AG04450 (cell line): ENCODE measurements around the gene CACNG8. TPM values are rescaled to one million over a fixed set of nuclear protein-coding genes. Genes with fewer than 3 reads are reported as not detected.
"Not testable (repeated sequence)": the region's sequence is repeated elsewhere in the genome, so short reads cannot be mapped to it uniquely, and the experiment has no call there.

ENCODE experiments used
- CTCF ChIA-PET: fragments of 300-600, 350-600 bp; formaldehyde crosslinking; extraction: SDS; loops from one replicate; lab custom pipeline; 2022; ENCODE audit warnings: antibody characterized with exemption, inconsistent platforms; lab: Charles Lee
- POLR2A ChIA-PET: fragments of 350-600 bp; formaldehyde crosslinking; extraction: SDS; loops from one replicate; lab custom pipeline; 2021; ENCODE audit warnings: antibody characterized with exemption, inconsistent platforms; lab: Yijun Ruan, JAX
- DNase-seq: peaks from one replicate; pipeline ENCODE4 v3.0.0-alpha.2; 2011; ENCODE audit warnings: low read depth, low spot score
- H3K27ac ChIP-seq: one replicate; pipeline ENCODE4 v1.5.1; 2012; ENCODE audit warnings: low read depth, low read length, control low read depth
- H3K27me3 ChIP-seq: one replicate; pipeline ENCODE4 v1.6.0; 2012; ENCODE audit warnings: low read length; ENCODE audit not compliant: control insufficient read depth, insufficient read depth
- H3K4me3 ChIP-seq: 2 replicates; pipeline ENCODE4 v1.5.1; 2011; ENCODE audit warnings: mild to moderate bottlenecking, low read depth, low read length, control low read depth
- H3K9me3 ChIP-seq: 2 replicates; pipeline ENCODE4 v1.5.1; 2012; ENCODE audit warnings: low read length; ENCODE audit not compliant: control insufficient read depth, insufficient read depth
- CTCF ChIP-seq: IDR thresholded peaks from 2 replicates; pipeline ENCODE4 v1.5.1; 2011; ENCODE audit warnings: low read depth, low read length, control low read depth, inconsistent platforms
- polyA plus RNA-seq: library from polyadenylated mRNA; depleted of rRNA; stranded (reverse); fragments of >200 nt; gene quantifications from 2 replicates; pipeline ENCODE4 v1.2.3, GENCODE V29; 2011

CACNG8 gene
- polyA plus RNA-seq, 1 experiment: 0.33 TPM

- Histone ChIP-seq H3K27me3 (peaks cover 20% of the 10 kb centered on the region), H3K27ac (no peak overlapping the region), H3K4me3 (no peak overlapping the region), H3K9me3 (peaks cover 10% of the 10 kb centered on the region)
- TF ChIP-seq CTCF: no peak
- ChIA-PET CTCF (interaction anchor here (0.5 to 0.6 kb wide), 2 partner anchors 79 to 81 kb away, joined by 4 to 8 read pairs; no protein-coding TSS in a partner anchor), POLR2A (no interaction called here)
- DNase-seq: no peak
These were observed 17.3 kb upstream of the CACNG8 start for GRCh38 chr19:53945441-53945840.

- H3K27me3 ChIP-seq: peaks cover 20% of the 10 kb centered on the region
- no peak overlapping the region for H3K27ac ChIP-seq
- no peak for DNase-seq
- CTCF ChIA-PET: interaction anchor here (0.5 kb wide), 1 partner anchor 78 kb away, joined by 4 read pairs; no protein-coding TSS in a partner anchor
- POLR2A ChIA-PET: no interaction called here
- no peak overlapping the region for H3K4me3 ChIP-seq
- TF ChIP-seq CTCF: no peak
- peaks cover 10% of the 10 kb centered on the region for H3K9me3 ChIP-seq
These were observed 16.7 kb upstream of the CACNG8 start for GRCh38 chr19:53945998-53946397.

GRCh38 chr19:53947624-53948023 lies 15.1 kb upstream of the CACNG8 start:
- POLR2A ChIA-PET: interaction anchor here (0.7 kb wide), 1 partner anchor 147 kb away, joined by 3 read pairs; no protein-coding TSS in a partner anchor
- H3K27ac ChIP-seq: no peak overlapping the region
- CTCF ChIA-PET: interaction anchor here (0.8 to 1.9 kb wide), 4 partner anchors 8 to 154 kb away, joined by 3 to 7 read pairs (median 3); no protein-coding TSS in a partner anchor

DNA sequence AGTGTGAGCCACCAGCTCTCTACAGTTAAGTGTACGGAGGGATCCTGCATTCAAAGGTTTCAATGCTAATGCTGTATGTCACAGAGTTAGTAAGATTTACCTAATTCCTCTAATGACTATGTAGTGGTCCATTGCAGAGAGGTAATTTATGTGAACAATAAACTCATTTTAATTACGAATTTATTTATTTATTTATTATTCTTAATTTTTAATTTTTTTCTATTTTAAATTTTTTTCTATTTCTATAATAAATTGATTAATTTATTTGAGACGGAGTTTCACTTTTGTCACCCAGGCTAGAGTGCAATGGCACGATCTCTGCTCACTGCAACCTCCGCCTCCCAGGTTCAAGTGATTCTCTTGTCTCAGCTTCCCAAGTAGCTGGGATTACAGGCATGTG lies 14.1 kb upstream of the CACNG8 start:
- H3K4me3 ChIP-seq, DNase-seq, POLR2A ChIA-PET, H3K27me3 ChIP-seq, H3K9me3 ChIP-seq, H3K27ac ChIP-seq: not testable (repeated sequence)
- CTCF ChIA-PET: interaction anchor here (0.8 to 1.9 kb wide), 3 partner anchors 9 to 155 kb away, joined by 3 to 7 read pairs (median 3); no protein-coding TSS in a partner anchor

More at GRCh38 chr19:53947624-53948023, 15.1 kb upstream of the CACNG8 start:
- Histone ChIP-seq H3K4me3 (no peak overlapping the region), H3K27me3 (peaks cover 14% of the 10 kb centered on the region), H3K9me3 (peaks cover 2% of the 10 kb centered on the region)
- no peak for DNase-seq
- 0 out of 2 replicates have a peak, but pooled peaks have one; percentile 8 for TF ChIP-seq CTCF

- DNase-seq: no peak
- CTCF ChIA-PET: no interaction called here
- Histone ChIP-seq H3K27me3 (no peaks in the 10 kb centered on the region), H3K27ac (no peak overlapping the region), H3K4me3 (no peak overlapping the region), H3K9me3 (no peaks in the 10 kb centered on the region)
- POLR2A ChIA-PET: no interaction called here
- TF ChIP-seq CTCF: no peak
These were observed 11.3 kb upstream of the CACNG8 start for GRCh38 chr19:53951436-53951835.
